ENCODE data around the gene POLR1A.

GRCh38 chr2:86069783-86070339 lies 35.8 kb downstream of the POLR1A start:
- TF ChIP-seq POLR2A (IDR thresholded peaks at IDR 0.05) (no peak), POLR2AphosphoS5 (IDR thresholded peaks at IDR 0.05; ENCODE audit: insufficient read depth in 1 of 2, low read depth in 1 of 2) (no peak), CTCF (IDR thresholded peaks at IDR 0.05) (no peak)
